PC-3 (cell line): Measurements from ENCODE around the gene LNX2.

Experiments used
- EZH2 ChIP-seq: fragments of 300-600 bp; sonication (generic); IDR thresholded peaks from one replicate; pipeline ENCODE4 v1.6.1; 2017; ENCODE audit warnings: antibody characterized with exemption, mild to moderate bottlenecking, low read length; ENCODE audit not compliant: unreplicated experiment
- TF ChIP-seq, protein P1 (sequence below): fragments of 300-600 bp; sonication (generic); conservative IDR thresholded peaks from 2 replicates; pipeline ENCODE4 v1.5.1; 2017; ENCODE audit warnings: antibody characterized with exemption, low read depth, mild to moderate bottlenecking, low read length

DNA sequence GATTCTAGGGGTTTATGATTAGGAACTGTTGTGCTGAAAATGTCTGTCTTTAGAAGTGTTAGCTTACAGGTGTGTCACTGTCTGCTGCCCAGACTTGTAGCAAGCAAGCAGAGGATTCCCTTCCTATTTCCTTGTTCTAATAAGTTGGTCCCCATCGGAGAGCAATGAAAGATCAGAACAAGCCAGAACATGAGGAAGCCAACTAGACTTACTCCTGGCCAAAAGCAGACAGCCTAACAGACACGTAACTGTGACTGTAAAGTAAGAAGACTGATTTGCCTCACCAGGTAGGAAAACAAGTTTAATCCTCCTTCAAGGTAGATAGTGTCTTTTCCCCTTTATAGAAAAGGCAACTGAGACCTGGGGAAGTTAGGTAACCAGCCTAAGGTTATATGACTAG lies 13.9 kb upstream of the LNX2 start:
- TF ChIP-seq, protein P1, sequence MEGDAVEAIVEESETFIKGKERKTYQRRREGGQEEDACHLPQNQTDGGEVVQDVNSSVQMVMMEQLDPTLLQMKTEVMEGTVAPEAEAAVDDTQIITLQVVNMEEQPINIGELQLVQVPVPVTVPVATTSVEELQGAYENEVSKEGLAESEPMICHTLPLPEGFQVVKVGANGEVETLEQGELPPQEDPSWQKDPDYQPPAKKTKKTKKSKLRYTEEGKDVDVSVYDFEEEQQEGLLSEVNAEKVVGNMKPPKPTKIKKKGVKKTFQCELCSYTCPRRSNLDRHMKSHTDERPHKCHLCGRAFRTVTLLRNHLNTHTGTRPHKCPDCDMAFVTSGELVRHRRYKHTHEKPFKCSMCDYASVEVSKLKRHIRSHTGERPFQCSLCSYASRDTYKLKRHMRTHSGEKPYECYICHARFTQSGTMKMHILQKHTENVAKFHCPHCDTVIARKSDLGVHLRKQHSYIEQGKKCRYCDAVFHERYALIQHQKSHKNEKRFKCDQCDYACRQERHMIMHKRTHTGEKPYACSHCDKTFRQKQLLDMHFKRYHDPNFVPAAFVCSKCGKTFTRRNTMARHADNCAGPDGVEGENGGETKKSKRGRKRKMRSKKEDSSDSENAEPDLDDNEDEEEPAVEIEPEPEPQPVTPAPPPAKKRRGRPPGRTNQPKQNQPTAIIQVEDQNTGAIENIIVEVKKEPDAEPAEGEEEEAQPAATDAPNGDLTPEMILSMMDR = no peak
- no peak for TF ChIP-seq EZH2
